T-helper 1 cell treated with Interleukin-12 subunit alpha and Interleukin-12 subunit beta and Interleukin-4 antibody, amounts not matched to agents 30 μg/mL and 1 μg/mL, for 36 hours (primary cell): ENCODE measurements around the gene RBM10.

Source experiments
- H3K27ac Mint-ChIP-seq: one replicate; pipeline ENCODE4 v1.8.0; 2021; ENCODE audit warnings: mild to moderate bottlenecking, mixed read lengths
- H3K27me3 Mint-ChIP-seq: one replicate; pipeline ENCODE4 v1.8.0; 2021; ENCODE audit warnings: low read depth, mixed read lengths
- H3K36me3 Mint-ChIP-seq: one replicate; pipeline ENCODE4 v1.8.0; 2021; ENCODE audit warnings: low read depth, mixed read lengths
- H3K4me1 Mint-ChIP-seq: one replicate; pipeline ENCODE4 v1.8.0; 2021; ENCODE audit warnings: low read depth, mixed read lengths
- H3K4me3 Mint-ChIP-seq: one replicate; pipeline ENCODE4 v1.8.0; 2021; ENCODE audit warnings: mild to moderate bottlenecking, moderate library complexity, mixed read lengths
- H3K9me3 Mint-ChIP-seq: one replicate; pipeline ENCODE4 v1.8.0; 2021; ENCODE audit warnings: mixed read lengths

RBM10 gene

DNA sequence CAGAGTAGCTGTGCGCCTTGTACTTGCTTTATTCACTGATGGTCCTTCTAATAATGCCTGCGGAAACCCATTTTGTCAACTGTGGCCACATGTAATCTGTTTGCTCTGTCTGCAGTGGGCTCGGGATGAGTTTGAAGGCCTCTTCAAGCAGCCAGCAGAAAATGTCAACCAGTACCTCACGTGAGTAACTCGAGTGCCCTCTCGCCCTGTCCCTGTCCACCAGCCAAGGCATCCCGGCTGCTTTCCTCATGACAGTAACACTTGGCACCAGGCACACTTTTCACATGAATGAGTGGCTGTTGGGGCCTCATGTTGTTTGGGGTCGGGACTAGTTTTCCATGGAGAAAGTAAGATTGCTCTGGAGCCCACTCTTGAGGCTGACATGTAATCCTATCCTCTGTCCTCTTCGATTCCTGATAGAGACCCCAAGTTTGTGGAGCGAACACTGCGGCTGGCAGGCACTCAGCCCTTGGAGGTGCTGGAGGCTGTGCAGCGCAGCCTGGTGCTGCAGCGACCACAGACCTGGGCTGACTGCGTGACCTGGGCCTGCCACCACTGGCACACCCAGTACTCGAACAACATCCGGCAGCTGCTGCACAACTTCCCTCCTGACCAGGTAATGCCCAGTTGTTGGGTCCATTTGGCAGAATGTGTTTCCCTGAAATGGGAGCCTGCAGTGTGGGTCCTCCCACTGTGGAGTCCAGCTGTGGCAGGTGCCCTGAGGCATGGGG, 64.7 kb downstream of the RBM10 start:
- peaks cover 40% of the 10 kb centered on the region for H3K36me3 Mint-ChIP-seq
- H3K9me3 Mint-ChIP-seq, result no peaks in the 10 kb centered on the region
- H3K27me3 Mint-ChIP-seq, result no peaks in the 10 kb centered on the region
- H3K4me3 Mint-ChIP-seq, result no peak overlapping the region
- no peak overlapping the region for H3K27ac Mint-ChIP-seq
- H3K4me1 Mint-ChIP-seq, result peaks cover 6% of the 10 kb centered on the region

DNA sequence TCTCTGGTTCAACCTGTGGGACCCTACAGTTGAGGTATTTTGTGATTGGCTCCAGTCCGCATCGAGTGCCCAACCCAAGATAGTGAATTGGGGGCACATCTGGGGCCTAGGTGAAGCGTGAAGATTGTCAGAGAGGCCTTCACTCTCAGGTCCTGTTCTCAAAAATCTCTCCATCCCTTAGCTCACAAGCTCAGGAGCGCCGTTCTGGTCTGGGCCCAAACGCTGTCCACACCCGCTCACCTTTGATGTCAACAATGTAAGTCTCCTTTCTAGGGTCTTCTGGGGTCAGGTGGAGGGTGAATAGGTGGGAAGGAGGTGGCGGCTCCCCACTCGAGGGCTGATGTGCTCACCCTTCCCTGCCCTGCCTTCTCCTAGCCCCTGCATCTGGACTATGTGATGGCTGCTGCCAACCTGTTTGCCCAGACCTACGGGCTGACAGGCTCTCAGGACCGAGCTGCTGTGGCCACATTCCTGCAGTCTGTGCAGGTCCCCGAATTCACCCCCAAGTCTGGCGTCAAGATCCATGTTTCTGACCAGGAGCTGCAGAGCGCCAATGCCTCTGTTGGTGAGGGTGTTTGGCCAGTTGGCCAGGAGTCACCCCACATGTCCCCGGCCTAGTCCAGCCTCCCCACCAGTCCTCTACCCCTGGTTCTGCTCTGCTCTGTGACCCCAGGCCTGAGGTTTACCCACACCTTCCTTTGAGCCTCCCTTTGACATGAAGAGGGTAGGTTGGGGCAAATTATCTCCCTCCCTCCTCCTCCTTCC, 65.8 kb downstream of the RBM10 start:
- Mint-ChIP-seq H3K9me3 (no peaks in the 10 kb centered on the region), H3K27me3 (no peaks in the 10 kb centered on the region), H3K27ac (no peak overlapping the region), H3K36me3 (peaks cover 43% of the 10 kb centered on the region), H3K4me3 (no peak overlapping the region), H3K4me1 (peaks cover 6% of the 10 kb centered on the region)

DNA sequence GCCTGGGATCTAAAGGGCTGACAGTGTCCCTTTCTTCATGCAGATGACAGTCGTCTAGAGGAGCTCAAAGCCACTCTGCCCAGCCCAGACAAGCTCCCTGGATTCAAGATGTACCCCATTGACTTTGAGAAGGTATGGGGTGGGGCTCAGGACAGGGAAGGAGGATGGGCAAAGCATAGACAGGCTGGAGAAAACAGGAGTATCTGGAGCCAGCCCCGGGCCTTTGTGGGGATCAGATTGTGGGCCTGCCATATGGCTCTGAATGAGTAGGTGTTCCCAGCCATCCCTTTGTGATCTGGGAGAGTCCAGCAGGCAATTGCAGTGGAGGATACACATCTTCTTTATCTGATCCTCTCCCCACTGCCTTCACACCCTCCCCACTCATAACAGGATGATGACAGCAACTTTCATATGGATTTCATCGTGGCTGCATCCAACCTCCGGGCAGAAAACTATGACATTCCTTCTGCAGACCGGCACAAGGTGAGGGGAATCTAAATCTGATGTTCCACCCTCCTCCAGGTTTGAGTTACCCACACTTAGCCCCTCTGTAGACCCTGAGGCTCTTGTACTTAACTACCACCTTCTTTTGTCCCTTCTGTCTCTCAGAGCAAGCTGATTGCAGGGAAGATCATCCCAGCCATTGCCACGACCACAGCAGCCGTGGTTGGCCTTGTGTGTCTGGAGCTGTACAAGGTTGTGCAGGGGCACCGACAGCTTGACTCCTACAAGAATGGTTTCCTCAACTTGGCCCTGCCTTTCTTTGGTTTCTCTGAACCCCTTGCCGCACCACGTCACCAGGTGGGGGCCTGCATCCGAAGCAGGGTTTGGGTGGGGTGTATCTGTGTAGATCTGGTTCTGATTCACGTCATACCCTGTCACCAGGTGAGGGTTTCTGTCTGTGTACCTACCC, 67.6 kb downstream of the RBM10 start:
- H3K27me3 Mint-ChIP-seq, result no peaks in the 10 kb centered on the region
- no peaks in the 10 kb centered on the region for H3K9me3 Mint-ChIP-seq
- peaks cover 37% of the 10 kb centered on the region for H3K36me3 Mint-ChIP-seq
- H3K4me1 Mint-ChIP-seq, result peaks cover 12% of the 10 kb centered on the region
- no peak overlapping the region for H3K4me3 Mint-ChIP-seq
- H3K27ac Mint-ChIP-seq, result no peak overlapping the region

DNA sequence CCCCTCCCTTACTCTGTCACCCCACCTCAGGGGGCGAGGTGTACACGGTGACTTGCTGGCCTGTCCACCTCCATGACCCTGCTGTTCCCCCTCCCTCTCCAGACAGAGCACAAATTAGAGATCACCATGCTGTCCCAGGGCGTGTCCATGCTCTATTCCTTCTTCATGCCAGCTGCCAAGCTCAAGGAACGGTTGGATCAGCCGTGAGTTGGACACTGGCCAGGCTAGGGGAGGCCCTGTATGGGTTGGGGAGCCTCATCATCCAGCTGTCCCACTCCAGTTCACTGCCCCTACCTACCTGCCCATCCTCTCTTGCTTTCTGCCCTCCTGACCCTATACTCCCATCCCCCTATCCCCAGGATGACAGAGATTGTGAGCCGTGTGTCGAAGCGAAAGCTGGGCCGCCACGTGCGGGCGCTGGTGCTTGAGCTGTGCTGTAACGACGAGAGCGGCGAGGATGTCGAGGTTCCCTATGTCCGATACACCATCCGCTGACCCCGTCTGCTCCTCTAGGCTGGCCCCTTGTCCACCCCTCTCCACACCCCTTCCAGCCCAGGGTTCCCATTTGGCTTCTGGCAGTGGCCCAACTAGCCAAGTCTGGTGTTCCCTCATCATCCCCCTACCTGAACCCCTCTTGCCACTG, 69.5 kb downstream of the RBM10 start:
- H3K4me1 Mint-ChIP-seq, result peaks cover 15% of the 10 kb centered on the region
- H3K36me3 Mint-ChIP-seq, result peaks cover 33% of the 10 kb centered on the region
- no peaks in the 10 kb centered on the region for H3K9me3 Mint-ChIP-seq
- no peak overlapping the region for H3K4me3 Mint-ChIP-seq
- H3K27ac Mint-ChIP-seq, result no peak overlapping the region
- H3K27me3 Mint-ChIP-seq, result no peaks in the 10 kb centered on the region

DNA sequence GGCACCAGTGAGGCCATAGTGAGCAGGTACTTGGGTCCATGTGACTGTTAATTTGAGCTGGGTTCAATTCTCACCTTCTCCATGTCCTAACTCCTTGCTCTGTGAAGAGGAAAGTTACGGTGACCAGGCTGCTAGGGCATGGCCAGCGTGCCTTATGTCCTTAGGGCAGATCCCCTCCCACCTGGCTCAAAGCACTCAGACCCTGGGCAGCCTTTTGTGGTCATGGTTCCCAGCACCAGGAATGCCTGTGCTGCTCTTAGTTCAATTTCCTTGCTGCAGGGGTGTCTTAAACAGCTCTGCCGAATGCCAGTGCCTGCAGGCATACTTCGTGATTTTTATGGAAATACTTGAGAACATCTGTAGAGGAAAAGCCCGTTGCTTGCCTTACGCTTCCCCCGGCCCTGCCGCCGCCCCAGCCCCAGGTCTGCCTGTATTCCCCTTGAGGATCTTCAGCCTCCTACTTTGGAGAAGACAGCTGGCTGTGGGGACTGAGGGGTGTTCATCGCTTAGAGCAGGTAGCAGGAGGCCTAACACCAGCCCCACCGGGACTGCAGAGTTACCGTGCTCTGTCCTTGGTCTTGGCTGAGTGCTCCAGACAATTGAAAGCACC, 70.4 kb downstream of the RBM10 start:
- Mint-ChIP-seq H3K9me3 (no peaks in the 10 kb centered on the region), H3K27ac (no peak overlapping the region), H3K4me3 (no peak overlapping the region), H3K27me3 (no peaks in the 10 kb centered on the region), H3K4me1 (peaks cover 23% of the 10 kb centered on the region), H3K36me3 (peaks cover 32% of the 10 kb centered on the region)

DNA sequence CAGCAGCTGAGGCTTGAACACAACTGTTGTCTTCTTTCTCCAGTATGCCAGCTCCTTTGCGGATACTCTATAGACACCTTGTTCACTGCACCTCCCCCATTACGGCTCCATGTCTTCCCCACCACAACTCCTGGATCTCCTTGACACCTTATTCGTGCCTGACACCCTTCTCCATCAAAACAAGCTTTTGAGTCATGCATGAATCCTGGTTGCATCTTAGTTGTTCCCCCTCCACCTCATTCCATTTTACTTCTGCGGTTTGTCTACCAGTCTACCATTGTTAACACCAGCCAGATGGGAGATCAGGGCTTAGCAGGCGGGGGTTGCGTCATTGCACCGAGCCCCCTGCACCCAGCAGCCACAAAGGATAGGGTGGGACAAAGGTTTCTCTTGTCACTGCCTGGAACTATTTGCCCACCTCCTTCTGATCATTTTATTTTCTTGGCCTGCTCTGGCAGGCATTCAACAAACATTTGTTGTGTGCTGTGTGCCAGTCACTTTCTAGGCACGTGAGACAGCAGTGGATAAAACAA, 71.4 kb downstream of the RBM10 start:
- no peaks in the 10 kb centered on the region for H3K9me3 Mint-ChIP-seq
- peaks cover 29% of the 10 kb centered on the region for H3K36me3 Mint-ChIP-seq
- peaks cover 29% of the 10 kb centered on the region for H3K4me1 Mint-ChIP-seq
- peak overlapping the region; percentile 100 for H3K27ac Mint-ChIP-seq
- H3K27me3 Mint-ChIP-seq, result no peaks in the 10 kb centered on the region
- H3K4me3 Mint-ChIP-seq, result peak overlapping the region; percentile 93

DNA sequence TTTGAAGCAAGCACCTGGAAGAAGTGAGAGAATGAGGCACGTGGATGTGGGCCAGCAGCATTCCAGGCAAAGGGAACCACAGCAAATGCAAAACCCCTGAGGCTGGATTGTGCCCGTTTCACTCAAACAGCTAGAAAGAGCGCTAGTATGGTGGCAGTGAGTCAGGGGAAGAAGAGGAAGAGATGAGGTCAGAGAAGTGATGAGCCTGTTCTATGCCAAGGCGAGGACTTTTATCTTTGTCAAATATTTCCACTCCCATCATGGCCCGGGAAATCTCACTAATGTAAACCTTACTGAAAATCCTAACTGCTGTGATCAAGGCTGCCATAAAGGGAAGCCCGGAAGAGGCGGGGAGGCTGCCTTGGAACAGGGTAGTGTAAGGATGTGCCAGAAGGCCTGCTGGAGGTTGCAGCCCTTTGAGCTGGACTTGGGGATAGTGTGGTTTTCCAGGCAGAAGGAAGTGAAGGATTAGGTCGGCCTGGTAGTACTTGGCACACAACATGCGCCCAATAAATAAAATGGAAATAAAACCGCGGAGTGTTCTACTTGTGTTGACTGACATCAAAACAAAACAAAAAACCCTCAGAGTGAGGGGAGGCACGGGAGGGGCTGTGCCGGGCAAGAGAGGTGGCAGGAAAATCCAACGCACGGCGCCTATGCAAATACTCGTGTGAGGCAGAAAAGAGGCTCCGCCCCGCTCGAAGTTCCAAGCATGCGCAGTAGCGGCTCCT, 72.3 kb downstream of the RBM10 start:
- peaks cover 21% of the 10 kb centered on the region for H3K36me3 Mint-ChIP-seq
- no peaks in the 10 kb centered on the region for H3K27me3 Mint-ChIP-seq
- no peaks in the 10 kb centered on the region for H3K9me3 Mint-ChIP-seq
- H3K27ac Mint-ChIP-seq, result peak overlapping the region; percentile 100
- H3K4me1 Mint-ChIP-seq, result peaks cover 26% of the 10 kb centered on the region
- H3K4me3 Mint-ChIP-seq, result peak overlapping the region; percentile 93

DNA sequence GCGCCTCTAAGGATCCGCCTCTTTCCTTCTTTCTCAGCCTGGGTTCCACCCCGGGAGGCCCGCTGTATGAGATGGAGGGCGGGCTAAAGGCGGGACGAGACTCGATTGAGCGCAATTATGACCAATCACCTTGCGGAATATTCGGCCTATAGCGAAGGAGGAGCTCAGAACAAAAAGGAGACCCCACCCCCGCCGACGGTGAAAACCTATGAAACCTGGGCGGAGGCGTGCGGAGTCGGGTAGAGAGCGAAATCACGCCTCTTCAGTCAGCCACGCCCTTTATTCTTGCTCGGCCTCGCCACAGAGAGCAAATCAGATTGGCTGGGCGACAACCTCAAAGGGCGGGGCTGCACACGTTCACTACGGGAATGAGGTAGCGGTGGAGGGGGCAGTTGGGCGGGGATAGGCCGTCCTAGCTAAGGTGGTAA, 72.8 kb downstream of the RBM10 start:
- Mint-ChIP-seq H3K36me3 (peaks cover 19% of the 10 kb centered on the region), H3K4me3 (peak overlapping the region; percentile 93), H3K4me1 (peaks cover 26% of the 10 kb centered on the region), H3K9me3 (no peaks in the 10 kb centered on the region), H3K27ac (peak overlapping the region; percentile 100), H3K27me3 (no peaks in the 10 kb centered on the region)

DNA sequence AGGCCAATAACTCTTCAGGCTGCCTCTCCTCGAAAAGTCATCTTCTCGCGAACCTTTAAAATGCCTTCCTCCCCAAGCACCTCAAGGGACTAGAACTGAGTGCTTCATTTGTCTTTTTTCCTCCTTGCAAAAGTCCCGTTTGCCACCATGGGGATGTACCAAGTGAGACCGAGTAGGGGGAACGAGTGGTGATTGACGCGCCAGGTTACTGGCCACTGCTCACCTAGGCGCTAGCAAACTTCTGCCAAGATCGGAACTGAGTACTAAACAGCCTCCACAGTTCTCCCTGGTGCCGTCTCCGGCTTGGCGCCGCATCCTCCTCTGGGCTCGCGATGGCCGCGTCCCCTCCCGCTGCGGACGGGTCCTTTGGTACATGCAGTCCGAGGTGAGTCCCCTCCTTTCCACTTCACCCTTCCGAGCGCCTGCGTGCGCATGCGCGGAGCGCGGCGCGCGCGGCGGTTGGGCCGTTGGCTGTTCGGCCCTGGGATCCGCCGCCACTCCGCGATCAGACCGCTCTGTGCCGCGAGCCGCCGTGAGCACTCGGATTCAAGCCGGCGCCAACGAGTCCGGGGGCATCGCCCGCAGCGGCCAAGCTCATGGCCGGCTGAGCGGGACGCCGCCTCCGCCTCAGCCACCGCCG, 73.4 kb downstream of the RBM10 start, which contains the start of gene CDK16:
Gene CDK16, plus strand, starts transcription at position 402 of the 640 bp plus-strand sequence. CDS start 4,877 bp downstream, outside the sequence.
- Mint-ChIP-seq H3K9me3 (no peaks in the 10 kb centered on the region), H3K4me3 (peak within 1 kb of the TSS; percentile 93), H3K27ac (peak within 1 kb of the TSS; percentile 100), H3K4me1 (peaks cover 26% of the 10 kb centered on the region), H3K36me3 (peaks cover 15% of the 10 kb centered on the region), H3K27me3 (no peaks in the 10 kb centered on the region)

DNA sequence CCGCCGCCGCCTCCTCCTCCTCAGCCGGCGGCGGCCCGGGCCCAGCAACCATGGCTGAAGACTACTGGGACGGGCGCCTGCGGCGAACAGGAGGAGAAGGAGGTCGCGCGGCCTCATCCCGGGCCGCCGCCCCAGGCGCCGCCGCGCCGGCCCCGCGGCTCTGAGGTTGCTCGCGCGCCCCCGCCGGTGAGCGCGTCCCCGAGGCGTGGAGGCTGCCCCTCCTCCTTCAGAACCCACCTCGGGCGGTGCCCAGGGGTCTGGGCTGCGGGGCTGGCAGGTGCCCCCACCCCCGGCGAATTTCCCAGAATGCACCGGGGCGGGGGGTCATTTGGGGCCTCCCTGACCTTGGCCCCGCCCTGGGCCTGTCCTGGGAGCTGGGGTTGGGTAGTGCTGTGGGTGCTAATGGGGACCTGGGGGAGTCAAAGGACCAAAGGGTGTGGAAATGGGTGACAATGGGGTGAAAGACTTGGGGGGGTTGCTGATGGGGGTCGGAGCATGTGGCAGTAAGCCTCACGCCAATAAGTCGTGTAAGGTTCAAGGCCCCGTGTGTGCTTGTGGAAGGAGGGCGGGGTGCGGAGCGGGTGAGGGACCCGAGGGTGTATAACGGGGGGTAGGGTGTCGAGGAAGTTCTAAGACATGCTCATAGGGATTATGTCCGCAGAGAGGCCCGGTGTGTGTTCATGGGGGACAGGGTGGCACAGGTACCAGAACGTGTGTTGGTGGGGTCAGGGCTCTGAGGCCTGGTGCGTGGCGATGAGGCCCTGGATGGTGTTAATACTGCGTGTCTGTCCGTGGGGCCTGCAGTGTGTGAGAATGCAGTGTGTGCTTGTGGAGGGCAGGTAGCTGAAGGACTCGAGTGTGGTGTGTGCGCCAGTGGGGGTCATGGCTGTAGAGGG, 74.1 kb downstream of the RBM10 start:
- Mint-ChIP-seq H3K9me3 (no peaks in the 10 kb centered on the region), H3K27me3 (no peaks in the 10 kb centered on the region), H3K36me3 (peaks cover 13% of the 10 kb centered on the region), H3K27ac (peak overlapping the region; percentile 86), H3K4me1 (peaks cover 26% of the 10 kb centered on the region), H3K4me3 (peak overlapping the region; percentile 93)

DNA sequence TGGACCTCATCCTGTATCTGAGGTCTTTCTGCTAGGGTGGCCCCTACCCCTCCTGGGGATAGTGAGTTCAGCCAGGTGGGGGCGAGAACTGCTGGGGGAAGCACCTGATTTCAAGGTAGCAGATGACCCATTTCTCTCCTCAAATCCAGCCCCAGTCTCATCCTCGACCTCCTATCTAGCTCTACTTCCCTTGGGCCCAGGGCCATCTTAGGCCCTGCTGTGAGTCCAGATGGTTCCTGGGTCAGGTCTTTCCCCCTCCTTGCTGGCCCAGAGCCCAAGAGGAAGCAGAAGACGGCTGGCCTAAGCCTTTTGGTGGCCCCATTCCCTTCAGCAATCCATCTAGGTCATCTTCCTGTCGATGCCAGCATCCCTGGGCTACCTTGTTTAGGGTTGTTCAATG, 76.7 kb downstream of the RBM10 start:
- Mint-ChIP-seq H3K4me1 (peaks cover 25% of the 10 kb centered on the region), H3K27ac (peak overlapping the region; percentile 11), H3K27me3 (no peaks in the 10 kb centered on the region), H3K4me3 (no peak overlapping the region), H3K9me3 (no peaks in the 10 kb centered on the region), H3K36me3 (peaks cover 12% of the 10 kb centered on the region)
